NOMO-1 (cell line): ENCODE data around the gene MAP4.
A peak's percentile ranks its signal among the peaks of the same experiment; 100 is the strongest.

Source experiments
- DNase-seq, 2 experiments: peaks; one replicate each; lab custom pipeline; 2025; ENCODE audit not compliant: unreplicated experiment in 2 of 2; lab: John Stamatoyannopoulos, UW

The MAP4 gene

DNA sequence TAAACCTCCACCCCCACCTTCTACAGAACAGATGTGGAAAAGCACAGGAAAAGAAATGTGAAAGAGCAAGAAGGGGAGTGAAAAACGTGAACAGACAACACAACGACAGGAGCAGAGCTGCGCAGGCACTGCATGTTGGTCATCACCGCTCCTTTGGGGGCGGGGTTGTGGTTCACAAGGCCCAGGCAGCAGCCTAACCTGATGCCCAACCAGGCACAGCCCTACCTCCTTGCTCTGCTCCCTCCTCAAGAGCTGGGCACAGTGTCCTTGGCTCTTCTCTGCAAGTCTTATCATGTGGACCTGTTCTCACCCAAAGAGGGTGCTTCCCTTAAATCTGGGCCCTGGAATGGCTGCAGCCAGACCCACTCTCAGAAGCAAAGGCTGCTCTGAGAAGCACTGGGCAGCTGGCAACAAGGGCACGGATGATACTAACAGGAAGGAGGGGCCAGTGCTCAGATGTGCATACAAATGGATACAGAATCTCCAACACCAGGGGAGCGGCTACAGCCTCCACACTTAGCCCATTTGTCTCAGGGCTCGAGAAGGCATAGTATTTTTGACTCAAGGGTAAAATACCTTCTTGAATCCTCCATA lies 148.7 kb downstream of the MAP4 start:
- no peak for DNase-seq

GRCh38 chr3:47865192-47865591 lies 151.0 kb downstream of the MAP4 start:
- no peak for DNase-seq

- DNase-seq, result no peak
Measured at GRCh38 chr3:47863391-47864128, 152.7 kb downstream of the MAP4 start.

GRCh38 chr3:47859956-47860605 lies 156.1 kb downstream of the MAP4 start:
- DNase-seq, result no peak

GRCh38 chr3:47857151-47857550 lies 159.1 kb downstream of the MAP4 start:
- no peak for DNase-seq

DNA sequence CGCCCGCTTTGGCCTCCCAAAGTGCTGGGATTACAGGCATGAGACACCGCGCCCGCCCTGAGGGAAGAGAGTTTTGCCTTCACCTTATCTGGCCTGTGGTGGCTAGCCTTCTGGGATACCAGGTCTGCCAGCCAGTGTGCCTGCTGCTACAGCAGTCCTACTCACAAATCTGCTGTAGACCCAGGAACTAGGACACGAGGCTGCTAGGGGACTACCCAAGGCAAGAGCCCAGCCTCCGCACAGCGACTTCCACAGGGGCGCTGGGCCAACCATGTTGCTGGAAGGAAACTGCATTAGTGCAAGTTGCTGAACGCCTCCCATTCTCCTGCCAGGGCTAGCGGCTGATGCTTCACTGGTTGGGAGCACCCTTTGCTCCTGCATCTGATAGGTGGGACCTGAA lies 159.5 kb downstream of the MAP4 start:
- DNase-seq, result no peak

GRCh38 chr3:47855461-47856383 lies 160.5 kb downstream of the MAP4 start:
- DNase-seq, result no peak

- no peak for DNase-seq
Measured at GRCh38 chr3:47854720-47855455, 161.3 kb downstream of the MAP4 start.

GRCh38 chr3:47854267-47854666 lies 161.9 kb downstream of the MAP4 start:
- no peak for DNase-seq

GRCh38 chr3:47852604-47853602 lies 163.3 kb downstream of the MAP4 start:
- no peak for DNase-seq

- no peak for DNase-seq
Measured at GRCh38 chr3:47851888-47852603, 164.2 kb downstream of the MAP4 start.

GRCh38 chr3:47850564-47851410 lies 165.4 kb downstream of the MAP4 start:
- no peak for DNase-seq

DNA sequence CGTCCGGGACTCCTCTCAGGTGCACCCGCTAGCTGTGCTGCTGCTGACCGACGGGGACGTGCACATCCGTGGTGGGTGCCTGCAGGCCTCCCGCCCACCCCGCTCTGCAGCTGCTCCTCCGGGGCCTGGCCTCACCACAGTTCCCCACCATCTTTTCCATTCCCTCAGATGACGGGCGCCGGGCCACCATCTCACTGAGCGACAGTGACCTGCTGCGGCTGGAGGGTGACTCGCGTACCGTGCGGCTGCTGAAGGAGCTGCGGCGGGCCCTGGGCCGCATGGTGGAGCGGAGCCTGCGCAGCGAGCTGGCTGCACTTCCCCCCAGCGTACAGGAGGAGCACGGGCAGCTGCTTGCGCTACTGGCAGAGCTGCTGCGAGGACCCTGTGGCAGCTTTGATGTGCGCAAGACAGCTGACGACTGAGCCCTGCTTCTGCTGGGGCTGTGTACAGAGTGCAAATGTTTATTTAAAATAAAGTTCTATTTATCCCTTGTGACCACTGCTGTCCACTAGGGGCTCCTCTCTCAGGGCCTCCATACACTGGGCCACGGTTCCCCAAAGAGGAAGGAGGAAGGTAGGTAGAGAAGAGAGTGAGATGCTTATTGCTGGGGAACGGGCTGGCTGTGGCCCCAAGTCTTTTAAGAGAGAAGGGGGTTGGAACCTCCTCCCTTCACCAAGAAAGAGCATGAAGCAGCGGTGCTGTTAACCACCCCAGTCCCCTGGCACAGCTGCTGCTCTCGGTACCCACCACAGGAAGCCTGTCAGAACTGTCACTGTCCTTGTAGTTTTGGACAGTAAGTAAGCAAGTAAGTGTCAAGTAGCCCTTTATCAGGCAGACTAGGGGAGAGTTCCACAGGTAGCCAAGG lies 166.3 kb downstream of the MAP4 start:
- DNase-seq, result peak; percentile 9 to 21

DNA sequence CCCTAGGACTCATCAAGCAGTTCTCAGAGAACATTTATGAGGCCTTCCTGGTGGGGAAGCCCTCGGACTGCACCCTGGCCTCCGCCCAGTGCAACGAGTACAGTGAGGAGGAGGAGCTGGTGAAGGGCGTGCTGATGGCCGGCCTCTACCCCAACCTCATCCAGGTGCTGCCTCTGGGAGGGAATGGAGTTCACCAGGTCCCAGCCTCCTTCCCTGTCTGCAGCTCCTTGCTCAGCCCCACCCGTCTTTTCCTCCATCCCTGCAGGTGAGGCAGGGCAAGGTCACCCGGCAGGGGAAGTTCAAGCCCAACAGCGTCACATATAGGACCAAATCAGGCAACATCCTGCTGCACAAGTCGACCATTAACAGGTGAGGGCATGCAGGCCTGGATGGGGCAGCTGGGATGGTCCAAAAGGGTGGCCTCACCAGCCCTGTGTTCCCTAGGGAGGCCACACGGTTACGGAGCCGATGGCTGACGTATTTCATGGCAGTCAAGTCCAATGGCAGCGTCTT lies 167.0 kb downstream of the MAP4 start:
- DNase-seq, result no peak

DNA sequence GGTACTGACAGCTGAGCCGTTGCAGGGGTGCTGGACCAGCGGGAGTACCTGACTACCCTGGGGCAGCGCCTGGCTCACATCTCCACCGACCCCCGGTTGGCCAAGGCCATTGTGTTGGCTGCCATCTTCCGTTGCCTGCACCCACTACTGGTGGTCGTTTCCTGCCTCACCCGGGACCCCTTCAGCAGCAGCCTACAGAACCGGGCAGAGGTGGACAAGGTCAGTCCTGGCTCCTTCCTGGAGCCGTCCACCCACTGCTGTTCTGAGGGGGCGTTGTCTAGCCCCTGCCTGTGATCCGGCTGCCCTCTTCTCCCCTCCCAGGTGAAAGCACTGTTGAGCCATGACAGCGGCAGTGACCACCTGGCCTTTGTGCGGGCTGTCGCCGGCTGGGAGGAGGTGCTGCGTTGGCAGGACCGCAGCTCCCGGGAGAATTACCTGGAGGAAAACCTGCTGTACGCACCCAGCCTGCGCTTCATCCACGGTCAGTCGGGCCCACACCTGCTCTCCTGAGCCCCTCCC lies 167.6 kb downstream of the MAP4 start:
- no peak for DNase-seq

DNA sequence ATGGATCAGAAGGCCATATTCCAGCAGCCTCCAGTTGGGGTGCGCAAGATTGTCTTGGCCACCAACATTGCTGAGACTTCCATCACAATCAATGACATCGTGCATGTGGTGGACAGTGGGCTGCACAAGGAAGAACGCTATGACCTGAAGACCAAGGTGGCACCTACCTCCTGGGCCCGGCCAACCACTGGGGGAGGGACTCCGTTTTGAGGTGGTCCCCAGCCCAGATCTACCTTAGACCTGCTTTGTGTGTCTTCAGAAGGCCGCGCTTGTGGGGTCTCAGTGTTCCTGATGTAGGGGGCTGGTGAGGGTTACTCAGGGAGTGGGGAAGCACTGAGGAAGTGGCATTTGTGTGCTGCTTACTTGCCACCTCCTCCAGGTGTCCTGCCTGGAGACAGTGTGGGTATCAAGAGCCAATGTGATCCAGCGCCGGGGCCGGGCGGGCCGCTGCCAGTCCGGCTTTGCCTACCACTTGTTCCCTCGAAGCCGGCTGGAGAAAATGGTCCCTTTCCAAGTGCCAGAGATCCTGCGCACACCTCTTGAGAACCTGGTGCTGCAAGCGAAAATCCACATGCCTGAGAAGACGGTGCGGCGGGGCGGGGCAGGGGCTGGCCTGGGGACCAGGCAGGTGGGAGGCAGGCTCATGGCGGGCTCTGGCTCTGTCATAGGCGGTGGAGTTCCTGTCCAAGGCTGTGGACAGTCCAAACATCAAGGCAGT lies 168.3 kb downstream of the MAP4 start:
- DNase-seq, result no peak
